ENCODE results near the gene TJP3.

- TF ChIP-seq CTCF (IDR thresholded peaks at IDR 0.05; ENCODE audit: low read depth, low read length) (no peak), POLR2A (IDR thresholded peaks at IDR 0.05; ENCODE audit: extremely low read depth, insufficient read length) (no peak)
Measured at GRCh38 chr19:3750211-3750610, 42.0 kb downstream of the TJP3 start.
